Measurements from ENCODE around the gene ING5.

DNA sequence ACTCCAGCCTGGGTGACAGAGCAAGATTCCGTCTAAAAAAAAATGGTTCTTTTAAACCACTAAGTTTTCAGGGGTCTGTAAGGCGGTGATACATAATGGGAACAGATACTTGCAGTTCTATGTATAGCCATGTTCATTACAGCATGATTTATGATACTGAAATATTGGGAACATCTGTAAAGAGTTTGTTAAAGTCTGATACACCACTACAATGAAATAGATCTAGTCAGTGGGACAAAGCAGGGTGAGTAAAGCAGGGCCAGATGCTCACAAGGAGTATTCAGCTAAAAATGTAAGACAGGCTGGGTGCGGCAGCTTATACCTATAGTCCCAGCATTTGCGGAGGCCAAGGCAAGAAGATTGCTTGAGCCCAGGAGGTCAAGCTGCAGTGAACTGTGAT, 6.2 kb upstream of the ING5 start:
- TF ChIP-seq SIN3A (IDR thresholded peaks at IDR 0.05; ENCODE audit: borderline replicate concordance, insufficient read depth, low read length) (no peak), POLR2AphosphoS5 (IDR thresholded peaks at IDR 0.05; ENCODE audit: low read depth, low read length) (no peak), TAF1 (IDR thresholded peaks at IDR 0.05; ENCODE audit: borderline replicate concordance, insufficient read depth, low read length) (no peak), FOXP2 (optimal IDR thresholded peaks at IDR 0.05; ENCODE audit: borderline replicate concordance, extremely low read depth, extremely low read length, insufficient read depth) (no peak)
- TF ChIP-seq, protein P1, sequence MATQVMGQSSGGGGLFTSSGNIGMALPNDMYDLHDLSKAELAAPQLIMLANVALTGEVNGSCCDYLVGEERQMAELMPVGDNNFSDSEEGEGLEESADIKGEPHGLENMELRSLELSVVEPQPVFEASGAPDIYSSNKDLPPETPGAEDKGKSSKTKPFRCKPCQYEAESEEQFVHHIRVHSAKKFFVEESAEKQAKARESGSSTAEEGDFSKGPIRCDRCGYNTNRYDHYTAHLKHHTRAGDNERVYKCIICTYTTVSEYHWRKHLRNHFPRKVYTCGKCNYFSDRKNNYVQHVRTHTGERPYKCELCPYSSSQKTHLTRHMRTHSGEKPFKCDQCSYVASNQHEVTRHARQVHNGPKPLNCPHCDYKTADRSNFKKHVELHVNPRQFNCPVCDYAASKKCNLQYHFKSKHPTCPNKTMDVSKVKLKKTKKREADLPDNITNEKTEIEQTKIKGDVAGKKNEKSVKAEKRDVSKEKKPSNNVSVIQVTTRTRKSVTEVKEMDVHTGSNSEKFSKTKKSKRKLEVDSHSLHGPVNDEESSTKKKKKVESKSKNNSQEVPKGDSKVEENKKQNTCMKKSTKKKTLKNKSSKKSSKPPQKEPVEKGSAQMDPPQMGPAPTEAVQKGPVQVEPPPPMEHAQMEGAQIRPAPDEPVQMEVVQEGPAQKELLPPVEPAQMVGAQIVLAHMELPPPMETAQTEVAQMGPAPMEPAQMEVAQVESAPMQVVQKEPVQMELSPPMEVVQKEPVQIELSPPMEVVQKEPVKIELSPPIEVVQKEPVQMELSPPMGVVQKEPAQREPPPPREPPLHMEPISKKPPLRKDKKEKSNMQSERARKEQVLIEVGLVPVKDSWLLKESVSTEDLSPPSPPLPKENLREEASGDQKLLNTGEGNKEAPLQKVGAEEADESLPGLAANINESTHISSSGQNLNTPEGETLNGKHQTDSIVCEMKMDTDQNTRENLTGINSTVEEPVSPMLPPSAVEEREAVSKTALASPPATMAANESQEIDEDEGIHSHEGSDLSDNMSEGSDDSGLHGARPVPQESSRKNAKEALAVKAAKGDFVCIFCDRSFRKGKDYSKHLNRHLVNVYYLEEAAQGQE (IDR thresholded peaks at IDR 0.05; ENCODE audit: insufficient read depth in 1 of 2, low read depth in 2 of 2, low read length in 2 of 2), result no peak
